ENCODE data around the gene ALDH16A1.

The ALDH16A1 gene

DNA sequence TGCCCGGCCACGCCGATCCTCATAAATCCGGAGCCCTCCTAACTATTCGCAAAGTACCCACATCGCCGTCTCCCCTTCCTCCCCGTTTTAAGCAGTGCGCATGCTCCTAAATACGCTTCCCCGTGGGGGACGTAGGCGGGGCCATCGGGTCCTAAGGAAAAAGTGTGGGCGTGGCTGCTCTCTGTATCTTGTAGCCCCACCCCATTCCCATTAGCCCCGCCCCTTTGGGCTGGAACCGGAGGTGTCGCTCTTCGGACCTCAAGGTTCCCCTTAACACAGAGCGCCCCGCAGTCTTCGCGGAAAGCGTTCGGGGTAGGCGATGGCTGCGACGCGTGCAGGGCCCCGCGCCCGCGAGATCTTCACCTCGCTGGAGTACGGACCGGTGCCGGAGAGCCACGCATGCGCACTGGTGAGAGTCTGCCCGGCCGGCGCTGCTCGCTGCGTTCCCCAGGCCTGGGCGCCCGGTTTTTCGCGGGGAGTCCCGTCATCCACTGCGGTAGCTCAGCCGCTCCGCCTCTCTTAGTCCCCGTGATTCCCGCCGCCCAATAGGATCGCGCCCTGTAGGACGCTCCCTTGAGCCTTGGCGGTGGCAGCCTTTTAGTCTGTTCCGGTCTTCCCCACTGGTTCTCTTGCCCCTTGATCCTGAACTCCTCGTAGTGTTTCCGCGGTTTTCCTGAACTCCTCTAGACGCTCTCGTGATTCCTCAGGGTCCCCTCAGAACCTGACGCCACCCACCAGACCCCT is at the start of gene ALDH16A1:
Gene ALDH16A1, plus strand, starts transcription at position 213 of the 744 bp plus-strand sequence. Its CDS starts 107 bp downstream, at position 320.
- DNase-seq: peak; percentile 98

DNA sequence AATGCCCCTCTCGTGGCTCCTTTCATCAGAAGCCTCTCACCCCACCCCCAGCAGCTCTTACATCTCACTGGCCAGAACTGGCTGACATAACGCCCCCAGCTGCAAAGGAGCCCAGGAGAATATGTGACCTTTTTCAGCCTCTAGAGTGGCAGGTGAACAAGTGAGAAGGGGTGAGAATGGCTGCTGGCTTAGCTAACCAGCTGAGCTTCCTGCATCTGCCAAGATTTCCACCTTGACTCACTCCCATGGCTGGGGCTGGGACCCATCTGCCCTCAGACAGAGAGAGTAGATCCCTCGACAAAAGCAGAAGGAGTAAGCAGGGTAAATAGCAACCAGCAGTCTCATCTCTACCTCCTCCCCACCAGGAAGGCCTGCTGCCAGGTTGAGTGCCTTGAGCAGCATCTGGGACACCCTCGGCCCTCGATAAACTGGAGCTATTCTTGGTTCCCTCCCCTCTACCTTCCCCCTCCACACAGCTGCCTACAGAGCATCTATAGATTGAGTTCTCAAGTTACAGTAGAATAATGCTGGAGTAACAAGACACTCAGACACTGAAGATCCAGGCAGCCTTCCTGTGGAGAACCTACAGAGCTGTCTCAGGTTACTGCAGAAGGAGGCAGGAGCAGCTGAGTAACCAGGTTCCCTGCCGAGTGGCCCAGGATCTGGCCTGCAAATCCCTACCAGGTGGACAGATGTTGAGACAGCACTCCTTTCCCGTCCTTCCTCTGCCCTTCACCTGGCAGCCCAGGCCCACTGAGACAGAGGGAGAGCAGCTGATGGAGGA is 49.4 kb upstream of the ALDH16A1 start:
- DNase-seq: peak; percentile 85

DNA sequence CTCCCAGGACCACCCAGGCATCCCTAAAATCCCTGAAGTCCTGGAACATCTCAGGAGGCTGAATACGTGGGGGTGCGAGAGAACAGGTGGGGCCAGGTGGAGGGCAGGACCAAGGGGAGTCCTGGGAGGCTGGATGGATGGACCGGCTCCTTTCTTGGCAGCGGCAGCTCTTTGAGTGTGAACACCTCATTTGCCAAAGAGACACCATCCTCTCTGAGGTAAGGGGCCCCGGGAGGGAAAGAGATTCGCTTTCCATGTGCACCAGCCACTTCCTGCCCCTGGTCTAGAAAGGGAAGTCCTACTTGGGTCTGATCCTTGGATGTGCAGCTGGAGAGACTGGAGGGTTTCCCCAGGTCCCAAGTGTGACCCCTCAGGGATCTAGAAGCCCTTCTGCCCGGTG is 45.9 kb upstream of the ALDH16A1 start:
- no peak for DNase-seq

DNA sequence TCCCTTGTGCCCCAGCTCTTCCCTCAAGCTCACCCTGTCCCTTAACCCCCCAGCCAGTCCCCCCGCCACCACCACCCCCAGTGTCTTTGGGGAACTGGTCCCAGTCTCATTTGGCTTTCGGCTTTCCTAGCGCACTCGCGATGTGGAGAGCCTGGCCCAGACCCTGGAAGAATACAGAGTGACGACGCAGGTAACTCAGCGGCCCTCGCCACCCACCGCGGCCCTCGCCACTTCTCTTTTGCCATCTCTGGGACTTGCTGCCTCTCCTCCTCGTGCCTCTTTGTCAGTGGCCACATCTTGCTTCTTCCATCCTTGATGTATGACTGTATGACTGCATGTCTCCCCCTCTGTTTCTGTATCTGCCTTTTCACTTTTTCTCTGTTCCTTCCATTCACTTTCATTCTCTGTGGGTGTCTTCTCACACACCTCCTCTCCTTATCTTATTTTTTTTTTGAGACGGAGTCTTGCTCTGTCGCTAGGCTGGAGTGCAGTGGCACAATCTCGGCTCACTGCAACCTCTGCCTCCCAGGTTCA is 45.5 kb upstream of the ALDH16A1 start:
- no peak for DNase-seq

DNA sequence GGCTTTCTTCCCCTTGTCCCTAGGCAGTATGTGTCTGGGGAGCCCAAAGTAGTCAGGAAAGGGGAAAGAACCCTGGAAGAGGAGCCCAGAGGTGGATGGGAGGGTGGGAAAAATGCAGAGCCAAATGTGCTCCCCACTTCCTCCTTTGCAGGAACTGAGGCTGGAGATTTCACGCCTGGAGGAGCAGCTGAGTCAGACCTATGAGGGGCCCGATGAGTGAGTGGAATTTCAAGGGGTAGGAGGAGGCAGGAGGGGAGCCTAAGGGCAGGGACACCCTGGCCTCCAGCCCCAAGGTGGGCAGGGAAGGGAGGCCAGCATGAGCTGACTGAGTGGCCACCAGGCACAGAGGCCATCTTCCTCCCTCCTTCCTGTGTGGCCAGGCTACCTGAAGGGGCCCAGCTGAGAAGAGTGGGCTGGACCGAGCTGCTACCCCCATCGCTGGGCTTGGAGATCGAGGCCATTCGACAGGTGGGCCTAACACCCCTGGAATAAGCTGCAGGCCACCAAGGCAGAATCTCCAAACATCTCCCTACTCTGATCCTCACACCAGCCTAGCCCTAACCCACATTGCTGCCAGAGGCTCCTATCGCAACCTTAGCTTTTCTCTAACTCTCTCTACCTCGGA is 44.1 kb upstream of the ALDH16A1 start:
- no peak for DNase-seq

DNA sequence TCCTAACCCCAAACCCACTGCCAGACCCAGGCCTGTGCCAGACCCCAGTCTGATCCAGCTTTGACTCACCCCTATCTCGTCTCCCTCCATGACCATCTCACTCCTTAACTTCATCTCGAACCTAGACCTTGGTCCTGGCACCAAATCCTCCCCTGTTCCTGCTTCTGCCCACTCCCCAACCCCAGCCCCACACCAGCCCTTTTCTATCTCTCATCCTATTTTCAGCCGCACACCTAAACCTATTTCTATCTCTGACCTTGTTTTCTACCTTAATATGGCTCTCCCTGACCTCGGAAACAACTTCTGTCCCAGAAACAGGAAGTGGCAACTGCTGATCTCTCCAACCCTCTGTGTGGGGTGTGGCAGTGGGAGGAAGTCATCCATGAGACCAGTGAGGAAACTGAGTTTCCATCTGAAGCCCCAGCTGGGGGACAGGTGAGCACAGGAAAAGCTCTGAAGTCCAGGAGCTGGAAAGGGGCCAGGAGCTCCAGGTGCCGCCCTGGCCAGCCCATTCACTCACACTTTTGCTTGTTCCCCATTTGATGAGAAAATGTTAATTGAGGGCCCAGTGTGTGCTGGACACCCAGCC is 43.5 kb upstream of the ALDH16A1 start:
- DNase-seq: no peak

DNA sequence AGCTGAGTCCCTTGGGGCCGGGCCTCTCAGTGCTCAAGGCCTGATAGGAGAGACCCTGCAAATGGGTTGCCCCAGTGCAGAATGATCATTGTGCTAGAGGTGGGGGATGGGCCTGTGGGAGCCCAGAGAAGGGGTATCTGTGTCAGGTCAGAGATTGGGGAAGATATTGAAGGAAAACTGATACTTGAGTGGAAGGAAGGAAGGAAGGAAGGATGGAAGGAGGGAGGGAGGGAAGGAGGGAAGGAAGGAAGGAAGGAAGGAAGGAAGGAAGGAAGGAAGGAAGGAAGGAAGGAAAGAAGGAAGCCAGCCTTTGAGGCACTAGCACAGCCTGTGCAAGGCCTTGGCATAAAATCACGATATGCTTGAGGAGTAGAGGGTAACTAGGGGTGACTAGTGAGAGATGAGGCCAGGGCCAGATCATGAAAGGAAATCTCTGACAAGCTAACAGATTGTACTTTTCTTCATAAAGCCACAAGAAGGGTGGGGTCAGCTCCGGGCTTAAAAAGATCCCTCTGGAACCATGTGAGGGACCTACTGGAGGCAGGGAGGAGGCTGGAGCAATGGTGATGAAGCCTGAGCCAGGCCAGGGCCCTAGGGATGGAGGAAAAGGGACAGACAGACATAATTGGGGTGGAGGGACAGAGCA is 41.2 kb upstream of the ALDH16A1 start:
- no peak for DNase-seq

DNA sequence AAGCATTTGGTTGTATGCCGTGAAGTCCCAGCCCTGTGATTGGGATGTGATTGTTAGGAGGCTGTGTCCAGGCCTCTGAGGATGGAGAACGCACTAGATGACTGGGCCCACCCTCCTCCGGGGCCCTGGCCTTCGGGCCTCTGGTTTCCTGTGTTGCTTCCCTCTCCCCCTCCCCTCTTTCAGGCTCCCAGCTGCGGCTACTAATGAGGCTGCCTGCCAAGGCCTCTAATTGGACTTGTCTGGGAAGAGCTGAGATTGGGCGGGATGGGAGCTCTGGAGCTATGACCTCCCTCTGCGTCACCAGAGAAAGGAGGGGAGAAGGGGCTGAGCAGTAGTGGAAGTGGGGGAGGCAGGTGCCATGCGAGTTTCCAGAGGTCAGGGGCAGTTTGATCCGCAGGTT is 39.7 kb upstream of the ALDH16A1 start:
- no peak for DNase-seq

DNA sequence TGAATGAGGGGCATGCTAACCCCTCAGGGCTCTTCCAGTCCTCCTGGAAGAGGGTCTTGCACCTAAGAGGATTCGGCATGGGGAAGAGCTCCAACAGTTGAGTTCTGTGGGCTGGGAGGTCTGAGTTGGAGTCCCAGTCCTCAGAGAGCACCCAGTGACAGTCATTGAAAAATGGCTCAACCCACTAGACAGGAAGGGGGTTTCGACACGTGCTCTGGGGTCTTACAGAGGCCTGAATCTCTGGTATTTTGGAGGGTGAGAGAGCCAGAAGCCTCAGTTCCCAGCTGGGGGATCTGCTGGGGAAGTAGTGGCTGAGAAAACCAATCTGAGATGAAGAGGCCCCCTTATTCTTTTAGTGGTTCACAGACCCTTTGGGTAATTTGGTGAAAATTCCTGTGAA is 38.8 kb upstream of the ALDH16A1 start:
- DNase-seq: no peak

DNA sequence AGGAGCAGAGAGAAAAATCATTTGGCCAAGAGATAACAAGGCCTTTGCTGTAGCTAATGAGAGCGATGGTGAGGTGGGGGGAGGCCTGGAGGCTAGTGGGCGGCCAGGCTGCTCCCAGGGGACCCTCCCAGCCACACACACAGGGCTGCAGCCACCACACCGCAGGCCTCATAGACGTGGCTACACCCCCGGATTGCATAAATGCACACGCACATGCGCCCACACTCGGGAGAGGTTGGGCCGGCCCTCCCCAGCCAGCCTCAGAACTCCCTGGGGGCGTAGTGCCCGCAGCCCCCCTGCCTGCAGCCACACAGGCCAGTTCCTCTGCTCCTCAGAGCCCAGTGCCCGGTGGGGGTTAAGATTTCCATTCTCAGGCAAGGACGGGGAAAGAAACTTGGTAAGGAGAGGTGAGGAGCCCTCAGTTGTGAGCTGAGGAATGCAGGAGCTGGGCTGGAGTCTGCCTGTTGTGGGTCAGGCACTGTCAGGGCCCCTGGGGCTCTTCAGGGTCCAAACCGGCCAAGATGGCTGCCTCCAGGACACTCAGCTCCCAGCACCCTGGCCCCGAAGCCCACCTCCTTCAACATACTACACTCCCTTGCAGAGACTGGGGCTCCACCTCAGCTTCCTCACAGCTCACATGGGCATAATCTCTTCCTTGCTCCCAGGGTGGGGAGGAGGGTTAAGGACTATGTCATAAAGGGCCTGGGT is 37.8 kb upstream of the ALDH16A1 start:
- DNase-seq: no peak

DNA sequence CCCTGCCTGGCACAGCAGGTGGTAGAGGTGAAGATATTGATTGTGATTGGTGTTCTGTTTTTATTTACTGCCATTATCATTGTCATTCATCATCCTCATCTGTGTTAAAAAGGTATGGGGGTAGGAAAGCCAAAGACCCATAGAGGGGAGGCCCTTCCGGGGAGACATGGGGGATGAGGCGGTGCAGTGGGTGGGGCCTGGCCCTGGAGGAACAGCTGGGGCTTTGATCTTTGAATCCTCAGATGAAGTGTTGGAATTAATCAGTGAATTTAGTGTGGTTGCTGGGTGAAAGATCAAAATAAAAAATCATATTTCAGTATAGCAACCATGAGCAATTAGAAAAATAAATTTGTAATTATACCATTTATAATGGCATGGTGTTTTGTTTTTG is 37.2 kb upstream of the ALDH16A1 start:
- DNase-seq: no peak

DNA sequence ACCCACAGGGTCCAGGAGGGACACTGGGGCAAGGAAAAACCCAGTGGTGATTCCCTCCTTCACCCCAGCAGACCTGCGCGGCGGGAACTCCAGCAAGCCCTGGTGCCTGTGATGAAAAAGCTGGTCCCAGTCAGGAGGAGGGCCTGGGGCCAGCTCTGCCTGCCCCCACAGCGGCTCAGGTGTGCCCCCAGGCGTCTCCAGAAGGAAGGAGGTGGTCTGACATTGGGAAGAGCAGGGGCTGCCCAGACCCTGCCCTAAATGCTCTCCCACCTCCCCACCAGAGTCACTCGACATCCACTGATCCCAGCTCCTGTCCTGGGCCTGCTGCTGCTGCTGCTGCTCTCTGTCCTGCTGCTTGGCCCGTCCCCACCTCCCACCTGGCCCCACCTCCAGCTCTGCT is 35.9 kb upstream of the ALDH16A1 start:
- DNase-seq: no peak

DNA sequence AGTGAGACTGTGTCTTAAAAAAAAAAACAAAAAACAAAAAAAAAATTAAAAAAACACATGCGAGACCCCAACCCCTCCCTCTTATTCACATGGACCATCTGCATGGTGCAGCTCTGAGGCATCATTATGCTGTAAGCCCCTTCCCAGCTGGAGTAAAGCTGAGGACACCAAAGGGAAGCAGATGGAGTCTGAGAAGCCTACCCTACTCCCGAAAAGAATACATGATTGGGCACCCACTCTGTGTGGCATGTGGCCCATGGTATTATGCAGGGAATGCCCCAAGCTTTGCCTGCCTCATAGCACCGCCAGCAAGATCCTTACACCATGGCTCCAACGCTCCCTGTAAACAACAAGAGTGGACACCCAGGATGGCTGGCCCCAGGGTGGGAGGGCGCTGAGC is 34.5 kb upstream of the ALDH16A1 start:
- DNase-seq: no peak

DNA sequence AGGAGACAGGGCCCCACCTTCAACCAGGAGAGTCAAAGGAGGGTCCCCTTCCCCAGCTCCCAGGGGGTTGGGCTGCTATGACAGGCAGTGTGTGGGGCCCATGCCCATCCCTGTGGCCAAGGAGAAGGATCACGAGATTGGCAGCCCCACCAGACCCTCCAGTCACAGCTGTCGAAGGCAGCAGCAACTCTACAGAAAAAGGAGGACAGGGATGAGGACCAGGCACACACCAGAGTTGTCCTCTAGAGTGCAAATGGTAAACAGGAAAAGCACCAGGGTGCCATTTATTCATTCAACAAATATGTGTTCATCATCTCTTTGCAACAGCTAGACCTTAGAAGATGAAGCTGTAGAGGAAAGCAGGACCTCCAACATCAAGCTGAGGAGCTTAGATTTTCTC is 33.9 kb upstream of the ALDH16A1 start:
- DNase-seq: no peak

DNA sequence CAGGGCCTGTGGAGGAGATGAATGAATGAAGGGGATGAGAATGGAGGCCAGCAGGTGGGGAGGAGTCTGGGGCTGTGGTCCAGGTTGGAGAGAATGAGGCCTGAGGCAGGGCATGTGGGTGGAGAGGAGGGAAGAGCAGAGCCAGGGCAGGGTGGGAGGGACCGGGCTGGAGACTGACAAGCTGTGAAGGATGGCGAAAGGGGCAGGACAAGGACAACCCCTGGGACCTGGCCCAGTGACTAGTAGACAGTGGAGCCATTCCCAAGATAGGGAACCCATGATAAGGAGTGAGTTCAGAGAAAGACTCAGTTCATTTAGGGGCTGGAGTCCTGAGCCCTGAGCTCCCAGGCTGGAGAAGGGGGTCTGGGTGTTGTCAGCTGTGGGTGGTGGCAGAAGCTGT is 32.8 kb upstream of the ALDH16A1 start:
- DNase-seq: no peak

DNA sequence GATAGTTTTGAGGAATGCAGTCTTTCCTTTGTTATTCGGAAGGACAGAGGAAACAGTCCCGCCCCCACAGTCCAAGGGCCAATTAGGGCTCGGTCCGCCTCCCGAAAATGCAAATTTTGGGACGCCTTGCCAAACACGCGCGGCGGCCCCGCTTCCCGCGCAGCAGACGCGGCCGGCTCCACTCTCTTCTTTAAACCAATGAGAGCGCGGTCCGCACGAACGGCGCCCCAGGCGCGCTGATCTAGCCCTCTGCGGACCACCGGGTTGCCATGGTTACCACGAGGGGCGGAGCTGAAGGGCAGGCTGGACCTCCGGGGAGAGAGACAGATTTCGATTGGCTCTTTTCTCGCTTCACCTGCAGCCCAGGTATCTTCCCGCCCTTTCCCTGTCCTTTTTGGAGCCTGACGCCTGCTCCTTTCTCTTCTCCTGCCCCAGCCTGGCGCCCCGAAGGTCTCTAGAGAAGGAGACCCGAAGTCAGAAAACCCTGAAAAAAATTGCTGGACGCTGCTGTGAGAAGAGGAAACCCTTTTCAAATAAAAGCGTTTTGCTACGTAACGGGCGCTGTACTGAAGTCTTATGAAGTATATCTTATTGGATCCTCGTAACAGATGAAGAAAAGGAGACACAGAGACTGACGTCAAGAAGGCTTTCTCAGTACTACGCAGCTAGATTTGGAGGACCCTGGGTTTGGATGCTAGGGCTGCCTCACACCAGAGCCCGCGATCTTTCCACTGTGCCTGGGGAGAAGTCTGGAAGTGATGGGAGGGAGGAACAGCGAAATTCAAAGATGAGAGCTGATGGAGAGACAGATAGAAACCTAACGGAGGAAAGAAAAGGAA is 31.8 kb upstream of the ALDH16A1 start:
- no peak for DNase-seq

DNA sequence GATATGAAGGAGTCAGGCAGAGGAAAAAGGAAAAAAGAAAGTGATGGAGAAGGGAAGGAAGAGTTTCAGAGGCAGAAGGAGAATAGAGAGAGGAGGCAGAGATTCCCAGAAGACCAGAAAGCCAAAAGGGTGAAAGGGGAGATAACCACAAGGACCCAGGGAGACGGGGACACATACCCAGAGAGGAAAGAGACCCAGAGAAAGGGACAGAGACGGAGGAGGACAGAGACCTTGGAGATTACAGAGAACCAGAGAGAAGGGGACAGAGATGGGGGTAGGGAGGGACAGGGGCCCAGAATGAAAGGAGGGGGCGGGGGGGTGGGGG is 31.2 kb upstream of the ALDH16A1 start:
- DNase-seq: no peak

DNA sequence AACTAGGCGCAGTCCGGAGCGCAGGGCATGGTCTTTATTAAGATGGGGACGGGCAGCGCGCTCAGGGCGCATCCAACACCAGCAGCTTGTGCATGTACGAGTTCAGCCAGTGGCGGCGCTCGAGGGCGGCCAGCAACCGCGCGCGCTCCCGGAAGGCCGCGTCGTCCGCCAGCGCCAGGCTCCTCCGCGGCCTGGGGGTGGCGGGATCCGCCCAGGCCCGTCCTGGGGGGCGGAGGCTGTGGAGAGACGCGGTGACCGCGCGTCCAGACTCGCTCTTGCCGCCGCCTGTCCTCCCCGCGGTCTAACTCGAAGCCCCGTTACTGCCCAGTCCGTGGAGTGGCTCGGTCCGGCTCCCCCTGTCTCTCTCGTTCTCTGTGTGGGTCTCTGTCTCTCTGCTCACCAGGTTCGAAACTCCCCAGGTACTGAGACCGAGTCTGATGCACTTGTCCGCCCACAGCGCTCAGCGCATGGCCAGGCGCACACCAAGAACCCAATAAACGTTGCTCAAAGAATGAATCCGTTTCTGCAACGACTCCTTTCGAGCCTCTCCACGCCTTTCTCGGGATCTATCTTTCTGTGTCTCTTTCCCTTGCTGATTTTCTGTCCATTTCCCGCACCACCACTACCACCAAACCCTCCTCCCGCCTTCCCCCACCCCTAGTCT is 30.5 kb upstream of the ALDH16A1 start:
- peak; percentile 15 for DNase-seq

DNA sequence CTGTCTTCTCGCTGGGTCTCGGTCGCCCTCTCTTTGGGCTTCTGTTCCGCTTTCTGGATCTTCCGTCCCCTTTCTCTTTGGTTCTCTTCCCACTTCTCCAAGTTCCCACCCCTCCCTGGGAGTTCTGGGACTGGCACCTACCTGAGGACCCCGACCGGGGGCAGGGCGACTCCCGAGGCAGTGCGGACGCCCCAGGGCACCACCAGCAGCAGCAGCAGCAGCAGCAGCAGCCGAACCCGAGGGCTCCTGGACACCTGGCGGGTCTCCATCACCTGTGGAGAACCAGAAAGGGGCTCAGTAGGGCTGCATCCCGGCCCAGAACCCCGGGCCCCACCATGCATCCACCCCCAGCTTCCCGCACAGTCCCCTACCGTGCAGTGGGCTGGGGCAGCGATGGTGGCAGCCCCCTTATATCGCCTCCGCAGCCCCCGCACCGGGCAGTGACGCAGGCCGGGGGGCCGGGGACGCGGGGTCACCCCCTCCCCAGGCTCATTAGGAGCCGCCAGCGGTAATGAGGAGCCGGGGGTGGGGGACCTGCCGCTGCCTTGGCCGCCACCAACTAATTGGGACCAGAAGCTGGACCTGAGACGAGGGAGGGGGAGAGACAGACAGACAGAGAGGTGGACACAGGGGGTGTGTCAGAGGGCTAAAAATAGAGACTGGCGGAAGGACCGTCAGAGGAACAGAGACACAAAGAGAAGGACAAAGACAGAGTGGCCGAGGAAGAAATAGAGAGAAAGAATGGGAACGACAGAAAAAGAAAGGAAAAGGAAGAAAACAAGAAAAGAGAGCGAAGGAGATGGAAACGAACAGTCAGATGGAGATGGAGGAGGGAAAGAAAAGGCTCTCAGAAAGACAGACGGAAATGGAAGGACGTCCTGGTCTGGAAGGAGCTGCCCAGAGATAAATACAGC is 29.7 kb upstream of the ALDH16A1 start, which contains the start of gene PTH2:
Gene PTH2, minus strand, starts transcription at position 371 of the 914 bp plus-strand sequence. Its CDS starts 102 bp downstream, at position 269.
- no peak for DNase-seq

DNA sequence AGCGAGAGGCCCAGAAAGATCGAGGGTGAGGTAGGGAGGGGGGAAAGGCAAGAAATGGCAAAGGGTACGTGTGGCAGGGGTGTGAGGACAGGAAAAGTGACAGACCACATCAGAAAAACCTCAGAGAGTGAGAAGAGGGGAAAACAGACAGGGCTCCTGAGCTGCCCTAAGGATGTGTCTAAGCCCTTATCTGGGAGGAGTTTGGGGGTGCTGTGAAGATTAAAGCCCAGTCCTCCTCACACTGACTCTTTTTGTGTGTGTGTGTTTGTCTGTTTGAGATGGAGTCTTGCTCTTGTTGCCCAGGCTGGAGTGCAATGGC is 29.1 kb upstream of the ALDH16A1 start:
- DNase-seq: no peak

All from NCI-H2107 (cell line).